H1 (cell line): Measurements from ENCODE around the gene DDX3X.

Experiments used
- JUN ChIP-seq: IDR thresholded peaks from 2 replicates; pipeline ENCODE4 v1.6.1; 2011; ENCODE audit warnings: low read depth, mild to moderate bottlenecking, improper control_type of control experiment, low read length
- PHF8 ChIP-seq: fragments of 200-600 bp; sonication (generic); conservative IDR thresholded peaks from 2 replicates; pipeline ENCODE4 v1.7.1; 2012; ENCODE audit warnings: low read depth, mild to moderate bottlenecking, inconsistent platforms, low read length, moderate library complexity
- POLR2A ChIP-seq, 2 experiments: IDR thresholded peaks; 1 replicate in 1 of 2; 2 replicates in 1 of 2; pipeline ENCODE4 v1.6.1; 2011; ENCODE audit warnings: low read depth in 2 of 2, low read length in 2 of 2, mild to moderate bottlenecking in 2 of 2; ENCODE audit errors: control extremely low read depth in 1 of 2
- POLR2AphosphoS5 ChIP-seq: IDR thresholded peaks from 2 replicates; pipeline ENCODE4 v1.6.1; 2011; ENCODE audit warnings: low read depth, low read length
- SRF ChIP-seq: IDR thresholded peaks from 2 replicates; pipeline ENCODE4 v1.6.1; 2011; ENCODE audit warnings: mild to moderate bottlenecking, low read depth, low read length, moderate library complexity

DNA sequence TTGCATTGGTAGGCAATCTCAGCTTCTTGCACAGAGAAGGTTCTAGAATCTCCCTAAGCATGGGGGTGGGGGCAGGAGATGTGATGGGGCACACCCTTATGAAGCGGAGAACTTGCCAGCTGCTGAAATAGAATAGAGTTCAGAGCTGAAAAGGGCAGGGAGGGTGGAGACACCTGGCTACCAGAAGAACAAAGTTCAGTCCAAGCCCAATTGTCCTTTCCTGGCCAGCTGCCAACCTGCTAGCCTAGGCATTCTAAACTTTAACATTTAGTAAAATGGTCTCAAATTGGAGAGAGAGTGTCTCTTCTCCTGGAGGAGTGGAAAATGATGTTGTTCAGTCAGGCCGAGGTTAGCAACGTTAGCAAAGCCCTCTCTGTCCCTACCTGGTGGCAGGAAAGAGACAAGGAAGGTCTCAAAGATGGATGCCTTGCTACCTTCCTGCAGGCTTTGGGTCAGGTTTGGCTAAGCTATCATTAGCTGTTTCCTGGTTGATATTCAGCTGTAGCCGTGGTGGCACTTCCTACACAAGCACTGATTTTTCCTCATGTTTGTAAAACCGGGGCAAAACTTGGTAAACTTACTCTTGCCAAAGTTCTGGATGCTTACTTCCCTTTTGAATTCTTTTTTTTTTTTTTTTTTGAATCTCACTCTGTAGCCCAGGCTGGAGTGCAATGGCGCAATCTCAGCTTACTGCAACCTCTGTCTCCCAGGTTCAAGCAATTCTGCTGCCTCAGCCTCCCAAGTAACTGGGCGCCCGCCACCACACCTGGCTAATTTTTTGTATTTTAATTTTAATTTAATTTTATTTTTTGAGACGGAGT, 78.5 kb downstream of the DDX3X start:
- TF ChIP-seq SRF (no peak), PHF8 (no peak), JUN (no peak), POLR2AphosphoS5 (no peak), POLR2A (IDR thresholded peaks at IDR 0.05; ENCODE audit: control extremely low read depth in 1 of 2, low read depth in 2 of 2, low read length in 2 of 2) (no peak)
